Mesendoderm (in vitro differentiated cells): ENCODE measurements around the gene ITSN1.

ENCODE experiments used
- DNase-seq: peaks from one replicate; pipeline ENCODE4 v3.0.0; 2013
- H2AK5ac ChIP-seq: 2 replicates; pipeline ENCODE4 v1.6.1; 2013; ENCODE audit warnings: low read length, inconsistent platforms
- H2BK120ac ChIP-seq: 2 replicates; pipeline ENCODE4 v1.6.1; 2013; ENCODE audit warnings: low read depth, mild to moderate bottlenecking, low read length, moderate library complexity, mixed read lengths
- H2BK15ac ChIP-seq: replicated peaks from 2 replicates; pipeline ENCODE4 v1.6.1; 2013; ENCODE audit warnings: low read depth, mild to moderate bottlenecking, moderate library complexity
- H2BK5ac ChIP-seq: 2 replicates; pipeline ENCODE4 v1.6.1; 2013; ENCODE audit warnings: low read length, inconsistent platforms
- H3K18ac ChIP-seq: 2 replicates; pipeline ENCODE4 v1.6.1; 2013; ENCODE audit warnings: mild to moderate bottlenecking, low read length, mixed read lengths
- H3K23ac ChIP-seq: one replicate; pipeline ENCODE4 v1.6.1; 2013; ENCODE audit warnings: low read length
- H3K27ac ChIP-seq: 2 replicates; pipeline ENCODE4 v1.5.1; 2013; ENCODE audit warnings: low read depth, mild to moderate bottlenecking, inconsistent platforms, low read length, moderate library complexity
- H3K27me3 ChIP-seq: 2 replicates; pipeline ENCODE4 v1.6.1; 2013; ENCODE audit warnings: low read length, control low read depth, mild to moderate bottlenecking, inconsistent platforms; ENCODE audit not compliant: insufficient read depth, poor library complexity
- H3K36me3 ChIP-seq: 2 replicates; pipeline ENCODE4 v1.6.1; 2013; ENCODE audit warnings: low read length, inconsistent platforms; ENCODE audit not compliant: control insufficient read depth, insufficient read depth
- H3K4ac ChIP-seq: one replicate; pipeline ENCODE4 v1.6.1; 2013; ENCODE audit warnings: low read depth, mild to moderate bottlenecking, low read length, moderate library complexity
- H3K4me1 ChIP-seq: 2 replicates; pipeline ENCODE4 v1.6.1; 2013; ENCODE audit warnings: low read depth, low read length, inconsistent platforms; ENCODE audit not compliant: control insufficient read depth
- H3K4me2 ChIP-seq: 2 replicates; pipeline ENCODE4 v1.6.1; 2013; ENCODE audit warnings: low read length
- H3K4me3 ChIP-seq: 2 replicates; pipeline ENCODE4 v1.5.1; 2013; ENCODE audit warnings: mild to moderate bottlenecking, low read length
- H3K56ac ChIP-seq: one replicate; pipeline ENCODE4 v1.6.1; 2013; ENCODE audit warnings: low read length
- H3K79me1 ChIP-seq: 2 replicates; pipeline ENCODE4 v1.6.1; 2013; ENCODE audit warnings: low read length, inconsistent platforms
- H3K79me2 ChIP-seq: 2 replicates; pipeline ENCODE4 v1.6.1; 2013; ENCODE audit warnings: mild to moderate bottlenecking, low read length; ENCODE audit not compliant: control insufficient read depth, insufficient read depth
- H3K9ac ChIP-seq: 2 replicates; pipeline ENCODE4 v1.6.1; 2013; ENCODE audit warnings: low read length, inconsistent platforms
- H4K5ac ChIP-seq: one replicate; pipeline ENCODE4 v1.6.1; 2013; ENCODE audit warnings: low read length
- H4K8ac ChIP-seq: one replicate; pipeline ENCODE4 v1.6.1; 2013; ENCODE audit warnings: low read depth, mild to moderate bottlenecking, control low read depth, low read length, moderate library complexity
- WGBS: extraction: QIAGEN DNeasy Blood & Tissue Kit; methylation state at CpG from one replicate; pipeline ENCODE4 v1.1.7; 2013; ENCODE audit warnings: low lambda C conversion rate, missing lambda C conversion rate; ENCODE audit not compliant: insufficient coverage; ENCODE audit errors: extremely low coverage; 5-methylcytosine and 5-hydroxymethylcytosine counted together

The ITSN1 gene

DNA sequence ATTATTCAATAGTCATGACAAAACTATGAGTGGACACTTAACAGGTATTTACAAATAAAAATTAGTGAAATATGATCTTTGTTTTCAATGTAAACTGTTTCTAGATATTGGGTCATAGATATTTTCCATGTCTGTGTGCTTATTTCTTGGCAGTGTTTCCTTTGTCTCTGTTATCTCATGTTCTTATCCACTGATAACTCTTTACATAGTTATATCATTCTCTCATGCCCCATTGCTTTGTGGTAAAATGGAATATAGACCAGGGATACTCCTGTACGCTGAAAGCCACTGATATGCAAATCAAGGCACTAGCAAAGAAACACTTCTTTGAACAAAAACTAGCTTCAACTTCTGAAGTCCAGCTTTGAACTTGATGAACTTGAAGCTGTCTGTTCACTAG lies 113.1 kb downstream of the ITSN1 start:
- no CpG with 5 or more reads among the region's 1 CpG for WGBS
- DNase-seq: no peak
- H3K27me3 ChIP-seq: no peaks in the 10 kb centered on the region

DNA sequence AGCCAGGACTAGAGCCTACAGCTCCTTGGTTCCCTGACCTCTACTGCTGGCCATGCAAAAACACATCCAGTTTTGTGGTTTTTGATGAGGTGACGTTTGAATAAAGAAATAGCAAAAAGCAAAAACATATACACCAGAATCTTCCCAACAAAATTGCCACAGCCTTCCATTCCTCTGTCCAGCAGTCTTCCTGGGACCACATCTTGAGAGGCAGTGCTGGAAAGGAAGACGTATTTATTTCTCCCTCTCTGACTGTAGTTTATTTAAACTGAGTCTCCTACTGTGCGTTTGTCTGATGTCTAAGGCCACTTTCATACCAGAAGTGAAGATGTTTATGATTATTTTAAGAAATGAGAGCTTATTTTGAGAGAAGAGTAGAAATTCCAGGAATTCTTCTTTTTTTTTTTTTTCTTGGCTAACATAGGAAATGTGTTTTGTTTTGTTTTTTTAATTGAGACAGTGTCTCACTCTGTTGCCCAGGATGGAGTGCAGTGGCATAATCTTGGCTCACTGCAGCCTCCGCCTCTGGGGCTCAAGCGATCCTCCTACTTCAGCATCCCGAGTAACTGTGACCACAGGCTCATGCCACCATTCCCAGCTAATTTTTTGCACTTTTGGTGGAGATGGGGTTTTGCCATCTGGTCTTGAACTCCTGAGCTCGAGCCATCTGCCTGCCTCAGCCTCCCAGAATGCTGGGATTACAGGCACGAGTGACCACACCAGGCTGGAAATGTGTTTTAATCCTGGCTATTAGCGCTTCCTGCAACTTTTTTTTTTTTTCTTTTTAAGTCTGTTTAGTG lies 118.5 kb downstream of the ITSN1 start:
- no peak overlapping the region for H3K18ac ChIP-seq
- no peak overlapping the region for H4K5ac ChIP-seq
- no peak overlapping the region for H2BK15ac ChIP-seq
- H3K79me1 ChIP-seq: no peaks in the 10 kb centered on the region
- no peak overlapping the region for H3K27ac ChIP-seq
- H2AK5ac ChIP-seq: no peak overlapping the region
- no peaks in the 10 kb centered on the region for H3K4me1 ChIP-seq
- no peak overlapping the region for H2BK120ac ChIP-seq
- no peaks in the 10 kb centered on the region for H3K36me3 ChIP-seq
- H3K23ac ChIP-seq: no peak overlapping the region
- DNase-seq: no peak
- no peaks in the 10 kb centered on the region for H3K27me3 ChIP-seq
- H3K79me2 ChIP-seq: no peaks in the 10 kb centered on the region
- H2BK5ac ChIP-seq: no peak overlapping the region
- H3K4me2 ChIP-seq: no peak overlapping the region
- no peak overlapping the region for H3K4ac ChIP-seq
- no peak overlapping the region for H3K4me3 ChIP-seq
- no CpG with 5 or more reads among the region's 9 CpGs for WGBS
- no peak overlapping the region for H3K9ac ChIP-seq
- no peak overlapping the region for H3K56ac ChIP-seq
- H4K8ac ChIP-seq: no peak overlapping the region

More for the DNA sequence above, 113.1 kb downstream of the ITSN1 start:
- H3K18ac ChIP-seq: no peak overlapping the region
- H3K4me1 ChIP-seq: no peaks in the 10 kb centered on the region
- H2AK5ac ChIP-seq: no peak overlapping the region
- H3K79me2 ChIP-seq: no peaks in the 10 kb centered on the region
- no peak overlapping the region for H3K4ac ChIP-seq
- no peaks in the 10 kb centered on the region for H3K36me3 ChIP-seq
- H3K79me1 ChIP-seq: no peaks in the 10 kb centered on the region
- H2BK15ac ChIP-seq: no peak overlapping the region
- no peak overlapping the region for H3K9ac ChIP-seq
- no peak overlapping the region for H3K56ac ChIP-seq
- no peak overlapping the region for H3K4me2 ChIP-seq
- no peak overlapping the region for H3K23ac ChIP-seq
- no peak overlapping the region for H4K5ac ChIP-seq
- H2BK120ac ChIP-seq: no peak overlapping the region
- H4K8ac ChIP-seq: no peak overlapping the region
- H3K4me3 ChIP-seq: no peak overlapping the region
- no peak overlapping the region for H3K27ac ChIP-seq
- no peak overlapping the region for H2BK5ac ChIP-seq

DNA sequence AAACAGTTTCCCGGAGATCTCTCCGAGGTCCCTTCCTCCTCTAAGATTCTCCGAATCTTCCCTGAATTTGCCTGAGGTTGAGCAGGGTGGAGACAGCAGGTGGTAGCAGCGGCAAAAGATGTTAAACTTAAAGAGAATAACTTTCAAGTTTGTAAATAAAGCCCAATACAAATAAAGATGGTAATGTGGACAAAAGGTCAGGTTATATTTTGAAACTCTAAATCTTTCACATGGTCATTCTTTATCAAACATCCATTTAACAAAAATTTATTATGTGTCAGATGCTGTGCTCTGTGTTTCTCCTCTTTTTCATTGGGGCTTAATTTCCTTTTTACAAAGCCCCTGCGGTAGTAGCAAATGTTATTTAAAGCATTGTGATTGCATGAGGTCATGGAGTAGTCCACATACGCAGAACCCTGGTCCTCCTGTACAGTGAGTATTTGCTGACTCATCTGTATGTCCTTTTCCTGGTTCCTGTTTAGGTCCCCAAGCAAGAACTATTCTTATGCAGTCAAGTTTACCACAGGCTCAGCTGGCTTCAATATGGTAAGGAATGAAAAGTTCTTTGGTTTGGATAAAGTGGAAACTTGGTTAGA lies 119.2 kb downstream of the ITSN1 start:
- DNase-seq: peak; percentile 54
- Histone ChIP-seq H3K4me3 (no peak overlapping the region), H3K27ac (no peak overlapping the region)

DNA sequence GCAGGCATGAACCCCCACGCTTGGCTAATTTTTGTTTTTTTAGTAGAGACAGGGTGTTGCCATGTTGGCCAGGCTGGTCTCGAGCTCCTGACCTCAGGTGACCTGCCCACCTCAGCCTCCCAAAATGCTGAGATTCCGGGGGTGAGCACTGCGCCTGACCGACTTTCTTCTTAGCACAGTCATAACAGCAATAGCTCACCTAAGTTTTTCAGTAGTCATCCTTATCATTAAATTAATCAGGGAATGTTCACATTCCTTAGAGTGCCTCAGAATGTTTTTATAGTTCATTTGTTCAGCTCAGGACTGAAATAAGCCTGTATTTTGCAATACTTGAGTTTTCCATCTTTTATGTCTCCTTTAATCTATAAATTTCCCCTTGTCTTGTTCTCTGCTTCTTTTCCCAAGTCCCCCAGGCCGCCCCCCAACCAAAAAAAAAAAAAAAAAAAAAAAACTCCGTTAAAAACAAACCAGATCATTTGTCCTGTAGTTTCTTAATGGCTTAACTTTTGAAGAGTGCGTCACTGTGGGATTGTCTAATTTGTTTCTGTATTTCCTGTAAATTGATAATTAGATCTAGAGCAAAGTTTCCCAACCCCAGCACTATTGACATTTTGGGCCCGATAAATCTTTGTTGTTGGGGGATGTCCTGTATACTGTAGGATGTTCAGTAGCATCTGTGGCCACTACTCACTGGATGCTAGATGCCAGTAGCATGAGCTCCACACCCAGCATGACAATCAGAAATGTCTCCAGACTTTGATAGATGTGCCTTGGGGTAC lies 120.7 kb downstream of the ITSN1 start:
- Histone ChIP-seq H3K79me1 (no peaks in the 10 kb centered on the region), H3K9ac (no peak overlapping the region), H2AK5ac (no peak overlapping the region), H2BK120ac (no peak overlapping the region), H3K56ac (no peak overlapping the region), H3K23ac (no peak overlapping the region), H3K4me3 (no peak overlapping the region), H2BK15ac (no peak overlapping the region), H2BK5ac (no peak overlapping the region), H3K4me2 (no peak overlapping the region), H3K4me1 (no peaks in the 10 kb centered on the region), H4K8ac (no peak overlapping the region), H3K79me2 (no peaks in the 10 kb centered on the region), H3K36me3 (no peaks in the 10 kb centered on the region), H3K18ac (no peak overlapping the region), H3K27me3 (no peaks in the 10 kb centered on the region), H4K5ac (no peak overlapping the region), H3K4ac (no peak overlapping the region), H3K27ac (no peak overlapping the region)
- no peak for DNase-seq
- no CpG with 5 or more reads among the region's 9 CpGs for WGBS

More for the DNA sequence above, 119.2 kb downstream of the ITSN1 start:
- Histone ChIP-seq H3K23ac (no peak overlapping the region), H2BK15ac (no peak overlapping the region), H3K4ac (no peak overlapping the region), H2AK5ac (no peak overlapping the region), H4K8ac (no peak overlapping the region), H3K9ac (no peak overlapping the region), H3K4me2 (no peak overlapping the region), H3K4me1 (no peaks in the 10 kb centered on the region), H2BK120ac (no peak overlapping the region), H3K79me2 (no peaks in the 10 kb centered on the region), H3K36me3 (no peaks in the 10 kb centered on the region), H3K18ac (no peak overlapping the region), H4K5ac (no peak overlapping the region), H3K27me3 (no peaks in the 10 kb centered on the region), H3K56ac (no peak overlapping the region), H2BK5ac (no peak overlapping the region), H3K79me1 (no peaks in the 10 kb centered on the region)
- WGBS: no CpG with 5 or more reads among the region's 6 CpGs

DNA sequence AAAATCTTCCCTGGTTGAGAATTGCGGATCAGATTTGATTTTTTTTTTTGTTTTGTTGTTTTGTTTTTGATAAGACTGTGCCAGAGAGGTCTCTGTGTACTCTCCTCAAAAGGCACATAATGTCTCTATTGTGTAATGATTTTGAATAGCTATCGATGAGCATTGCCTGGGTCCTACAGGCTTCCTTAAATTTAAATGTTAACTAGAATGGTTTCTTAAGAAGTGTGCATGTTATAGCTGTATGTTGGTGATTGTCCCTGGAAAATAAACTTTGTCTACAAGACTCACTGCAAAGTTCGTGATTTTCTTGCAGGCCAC lies 121.2 kb downstream of the ITSN1 start:
- no peaks in the 10 kb centered on the region for H3K79me1 ChIP-seq
- no peak overlapping the region for H3K27ac ChIP-seq
- no peaks in the 10 kb centered on the region for H3K27me3 ChIP-seq
- H2BK15ac ChIP-seq: no peak overlapping the region
- DNase-seq: no peak
- no peaks in the 10 kb centered on the region for H3K36me3 ChIP-seq
- H3K23ac ChIP-seq: no peak overlapping the region
- H4K5ac ChIP-seq: no peak overlapping the region
- no peak overlapping the region for H2BK120ac ChIP-seq
- H3K4me2 ChIP-seq: no peak overlapping the region
- no peaks in the 10 kb centered on the region for H3K4me1 ChIP-seq
- no peaks in the 10 kb centered on the region for H3K79me2 ChIP-seq
- no peak overlapping the region for H2AK5ac ChIP-seq
- no CpG with 5 or more reads among the region's 3 CpGs for WGBS
- no peak overlapping the region for H3K56ac ChIP-seq
- H3K9ac ChIP-seq: no peak overlapping the region
- no peak overlapping the region for H3K4me3 ChIP-seq
- no peak overlapping the region for H4K8ac ChIP-seq
- H2BK5ac ChIP-seq: no peak overlapping the region
- no peak overlapping the region for H3K18ac ChIP-seq
- H3K4ac ChIP-seq: no peak overlapping the region
